H1 (cell line): ENCODE data around the gene RSU1. TPM values are rescaled to one million over a fixed set of nuclear protein-coding genes. Genes with fewer than 3 reads are reported as not detected.

Experiments used
- CTCF ChIA-PET: fragments of 300-600 bp; sonication (Branson Sonifier 250); formaldehyde crosslinking; loops from one replicate; lab custom pipeline; 2021; ENCODE audit not compliant: partially characterized antibody; lab: Charles Lee
- POLR2A ChIA-PET: fragments of 300-600 bp; sonication (Branson Sonifier 250); formaldehyde crosslinking; loops from one replicate; lab custom pipeline; 2021; ENCODE audit warnings: inconsistent platforms; ENCODE audit not compliant: partially characterized antibody; lab: Charles Lee
- DNase-seq, 2 experiments: peaks; one replicate each; pipeline versions ENCODE4 v3.0.0 to v3.0.0-alpha.2; 2010 to 2022; ENCODE audit warnings: low spot score in 2 of 2, low read depth in 1 of 2, mixed read lengths in 1 of 2
- FAIRE-seq: peaks from 2 replicates; lab custom pipeline; 2011; peaks lifted over from hg19 to GRCh38; lab: Jason Lieb, UNC
- H2AFZ ChIP-seq: 2 replicates; pipeline ENCODE4 v1.8.1; 2012; ENCODE audit warnings: low read length, inconsistent platforms
- H2AK5ac ChIP-seq: 2 replicates; pipeline ENCODE4 v1.6.1; 2013; ENCODE audit warnings: low read depth, low read length
- H2BK120ac ChIP-seq: replicated peaks from 2 replicates; pipeline ENCODE3; 2013; ENCODE audit warnings: low read depth, low read length, inconsistent platforms
- H2BK12ac ChIP-seq: 2 replicates; pipeline ENCODE4 v1.6.1; 2013; ENCODE audit warnings: low read depth, low read length
- H2BK15ac ChIP-seq: 2 replicates; pipeline ENCODE4 v1.6.1; 2013; ENCODE audit warnings: low read length
- H2BK20ac ChIP-seq: 2 replicates; pipeline ENCODE4 v1.6.1; 2013; ENCODE audit warnings: low read length
- H2BK5ac ChIP-seq: 2 replicates; pipeline ENCODE4 v1.6.1; 2013; ENCODE audit warnings: low read depth, low read length
- H3K14ac ChIP-seq: 2 replicates; pipeline ENCODE4 v1.6.1; 2013; ENCODE audit warnings: inconsistent platforms; ENCODE audit not compliant: insufficient read length
- H3K18ac ChIP-seq: 2 replicates; pipeline ENCODE4 v1.6.1; 2013; ENCODE audit warnings: low read length; ENCODE audit errors: extremely low read depth
- H3K23ac ChIP-seq: 2 replicates; pipeline ENCODE4 v1.6.1; 2013; ENCODE audit warnings: inconsistent platforms; ENCODE audit not compliant: insufficient read length
- H3K23me2 ChIP-seq: 2 replicates; pipeline ENCODE4 v1.6.1; 2013; ENCODE audit warnings: low read depth, low read length
- H3K27ac ChIP-seq: 2 replicates; pipeline ENCODE4 v1.6.1; 2011; ENCODE audit warnings: low read depth, low read length, inconsistent platforms
- H3K27me3 ChIP-seq, 4 experiments: replicated peaks in 1 of 4; 1 replicate in 1 of 4; 2 replicates in 3 of 4; pipeline versions ENCODE4 v1.6.1 to v1.8.1; 2011 to 2013; ENCODE audit warnings: low read length in 3 of 4, mild to moderate bottlenecking in 3 of 4, inconsistent platforms in 2 of 4, mixed read lengths in 2 of 4, moderate library complexity in 1 of 4; ENCODE audit not compliant: control insufficient read depth in 3 of 4, insufficient read depth in 3 of 4; ENCODE audit errors: extremely low read depth in 1 of 4
- H3K36me3 ChIP-seq, 4 experiments: 2 replicates each; pipeline versions ENCODE4 v1.6.1 to v1.8.1; 2011 to 2013; ENCODE audit warnings: mild to moderate bottlenecking in 4 of 4, low read length in 3 of 4, moderate library complexity in 2 of 4, control low read depth in 1 of 4, inconsistent platforms in 1 of 4; ENCODE audit not compliant: insufficient read depth in 4 of 4, control insufficient read depth in 2 of 4
- H3K4ac ChIP-seq: replicated peaks from 2 replicates; pipeline ENCODE3; 2013; ENCODE audit warnings: low read length, low read depth, mixed read lengths, inconsistent platforms; ENCODE audit not compliant: insufficient read length
- H3K4me1 ChIP-seq, 4 experiments: replicated peaks in 1 of 4; 1 replicate in 1 of 4; 2 replicates in 3 of 4; pipeline versions ENCODE4 v1.6.1 to v1.8.1; 2011 to 2013; ENCODE audit warnings: low read length in 3 of 4, inconsistent platforms in 2 of 4, mixed read lengths in 1 of 4; ENCODE audit not compliant: insufficient read depth in 4 of 4, control insufficient read depth in 3 of 4
- H3K4me2 ChIP-seq, 2 experiments: 2 replicates each; pipeline versions ENCODE4 v1.6.1 to v1.8.1; 2011 to 2013; ENCODE audit warnings: low read depth in 2 of 2, low read length in 2 of 2, control low read depth in 1 of 2, inconsistent platforms in 1 of 2, mild to moderate bottlenecking in 1 of 2; ENCODE audit not compliant: insufficient read depth in 1 of 2
- H3K4me3 ChIP-seq, 4 experiments: fragments of 200-600, 300-600 bp in 1 of 4; sonication (generic), shearing (Covaris generic), sonication (Bioruptor Twin) in 1 of 4; 2 replicates each; pipeline versions ENCODE4 v1.5.1 to v1.8.1; 2011 to 2016; ENCODE audit warnings: low read length in 4 of 4, low read depth in 3 of 4, control low read depth in 2 of 4, inconsistent platforms in 2 of 4, mild to moderate bottlenecking in 2 of 4, mixed read lengths in 1 of 4, moderate library complexity in 1 of 4; ENCODE audit not compliant: insufficient read depth in 2 of 4; ENCODE audit errors: extremely low read depth in 1 of 4
- H3K56ac ChIP-seq: replicated peaks from 2 replicates; pipeline ENCODE3; 2013; ENCODE audit warnings: low read depth, mild to moderate bottlenecking, mixed read lengths, low read length, inconsistent platforms; ENCODE audit not compliant: insufficient read length
- H3K79me1 ChIP-seq: 2 replicates; pipeline ENCODE4 v1.6.1; 2013; ENCODE audit warnings: low read depth, low read length, control low read depth
- H3K79me2 ChIP-seq, 2 experiments: 2 replicates each; pipeline versions ENCODE4 v1.6.1 to v1.8.1; 2012 to 2013; ENCODE audit warnings: low read length in 2 of 2, mild to moderate bottlenecking in 2 of 2, inconsistent platforms in 1 of 2; ENCODE audit not compliant: insufficient read depth in 2 of 2, control insufficient read depth in 1 of 2
- H3K9ac ChIP-seq, 4 experiments: replicated peaks in 1 of 4; 1 replicate in 1 of 4; 2 replicates in 3 of 4; pipeline versions ENCODE4 v1.6.1 to v1.8.1; 2011 to 2013; ENCODE audit warnings: low read depth in 3 of 4, low read length in 3 of 4, control low read depth in 2 of 4, mild to moderate bottlenecking in 2 of 4, moderate library complexity in 2 of 4, inconsistent platforms in 1 of 4; ENCODE audit errors: extremely low read depth in 1 of 4
- H3K9me3 ChIP-seq, 2 experiments: 2 replicates each; pipeline versions ENCODE4 v1.6.1 to v1.8.1; 2012 to 2013; ENCODE audit warnings: mild to moderate bottlenecking in 2 of 2, moderate library complexity in 2 of 2, control low read depth in 1 of 2, inconsistent platforms in 1 of 2, low read depth in 1 of 2, low read length in 1 of 2, mixed read lengths in 1 of 2; ENCODE audit not compliant: insufficient read depth in 2 of 2
- H4K20me1 ChIP-seq, 2 experiments: replicated peaks in 1 of 2; 2 replicates each; pipeline versions ENCODE3 to v1.8.1; 2011 to 2013; ENCODE audit warnings: inconsistent platforms in 2 of 2, low read length in 2 of 2, mild to moderate bottlenecking in 1 of 2; ENCODE audit not compliant: insufficient read depth in 2 of 2, control insufficient read depth in 1 of 2
- H4K5ac ChIP-seq: 2 replicates; pipeline ENCODE4 v1.6.1; 2013; ENCODE audit warnings: low read length, low read depth, mixed read lengths, inconsistent platforms; ENCODE audit not compliant: insufficient read length
- H4K8ac ChIP-seq: 2 replicates; pipeline ENCODE4 v1.8.0; 2013; ENCODE audit warnings: mild to moderate bottlenecking, moderate library complexity, low read length, inconsistent platforms; ENCODE audit not compliant: insufficient read depth; ENCODE audit errors: extremely low read depth
- H4K91ac ChIP-seq: replicated peaks from 2 replicates; pipeline ENCODE3; 2013; ENCODE audit warnings: low read length, mixed read lengths, inconsistent platforms; ENCODE audit not compliant: insufficient read length
- BRCA1 ChIP-seq: IDR thresholded peaks from 2 replicates; pipeline ENCODE4 v1.6.1; 2012; ENCODE audit warnings: low read depth, low read length, improper control_type of control experiment
- CEBPB ChIP-seq: IDR thresholded peaks from 2 replicates; pipeline ENCODE4 v1.6.1; 2012; ENCODE audit warnings: low read depth, low read length
- EZH2 ChIP-seq: fragments of 200-600 bp; sonication (generic); IDR thresholded peaks from 2 replicates; pipeline ENCODE4 v1.7.1; 2012; ENCODE audit warnings: low read depth, mild to moderate bottlenecking, moderate library complexity, low read length, inconsistent platforms; ENCODE audit not compliant: severe bottlenecking
- HDAC2 ChIP-seq, 2 experiments: fragments of 300-600 bp in 1 of 2; sonication (generic) in 1 of 2; IDR thresholded peaks; 2 replicates each; pipeline ENCODE4 v1.6.1; 2011 to 2012; ENCODE audit warnings: low read depth in 2 of 2, low read length in 2 of 2, mild to moderate bottlenecking in 2 of 2, moderate library complexity in 2 of 2, borderline replicate concordance in 1 of 2, inconsistent platforms in 1 of 2
- KDM4A ChIP-seq: IDR thresholded peaks from one replicate; pipeline ENCODE4 v1.7.1; 2012; ENCODE audit warnings: low read depth, mild to moderate bottlenecking, moderate library complexity, low read length, inconsistent platforms; ENCODE audit not compliant: severe bottlenecking
- KDM5A ChIP-seq: fragments of 200-600 bp; IDR thresholded peaks from 2 replicates; pipeline ENCODE4 v1.7.1; 2012; ENCODE audit warnings: mild to moderate bottlenecking, low read length, inconsistent platforms, mixed read lengths
- RXRA ChIP-seq: IDR thresholded peaks from 2 replicates; pipeline ENCODE4 v1.6.1; 2011; ENCODE audit warnings: low read depth, mild to moderate bottlenecking, low read length, moderate library complexity; ENCODE audit not compliant: insufficient read depth
- SIN3A ChIP-seq, 2 experiments: IDR thresholded peaks in 1 of 2; conservative IDR thresholded peaks in 1 of 2; 2 replicates each; pipeline ENCODE4 v1.6.1; 2011 to 2012; ENCODE audit warnings: low read length in 2 of 2, improper control_type of control experiment in 1 of 2, low read depth in 1 of 2, mild to moderate bottlenecking in 1 of 2
- SP1 ChIP-seq: IDR thresholded peaks from 2 replicates; pipeline ENCODE4 v1.6.1; 2011; ENCODE audit warnings: low read depth, low read length
- YY1 ChIP-seq: IDR thresholded peaks from 2 replicates; pipeline ENCODE4 v1.6.1; 2011; ENCODE audit warnings: low read depth, mild to moderate bottlenecking, low read length
- WGBS, 2 experiments: shearing (Covaris generic) in 1 of 2; methylation state at CpG; one replicate each; pipeline versions ENCODE4 v1.1.6 to v1.1.7; 2013 to 2015; ENCODE audit warnings: low lambda C conversion rate in 2 of 2, mixed read lengths in 2 of 2, inconsistent platforms in 1 of 2, low coverage in 1 of 2, missing lambda C conversion rate in 1 of 2; ENCODE audit not compliant: insufficient replicate concordance in 2 of 2, insufficient coverage in 1 of 2, insufficient read length in 1 of 2; ENCODE audit errors: extremely low coverage in 1 of 2, missing lambda C conversion rate in 1 of 2; 5-methylcytosine and 5-hydroxymethylcytosine counted together
- polyA plus RNA-seq, 7 experiments: library from polyadenylated mRNA; depleted of rRNA in 3 of 7; stranded (reverse) in 5 of 7; unstranded in 2 of 7; fragments of >200 nt in 5 of 7; fragments of 200-250 nt in 2 of 7; gene quantifications; 1 replicate in 5 of 7; 2 replicates in 1 of 7; 4 replicates in 1 of 7; pipeline versions ENCODE4 v1.2.1 to v1.2.3, GENCODE V29; 2011 to 2013; ENCODE audit warnings: missing spikeins in 2 of 7, mixed read lengths in 2 of 7
- total RNA-seq: library from RNA; stranded (reverse); fragmentation: NEBNext Ultra II Directional; extraction: Animal tissue kit (Norgen Biotek cat#: 25700); gene quantifications from 2 replicates; pipeline ENCODE4 v1.2.1, GENCODE V29; 2021
- TF ChIP-seq, protein P1 (sequence below): IDR thresholded peaks from 2 replicates; pipeline ENCODE4 v1.6.1; 2012; ENCODE audit warnings: inconsistent platforms
- TF ChIP-seq, protein P2 (sequence below): IDR thresholded peaks from 2 replicates; pipeline ENCODE4 v1.6.1; 2012; ENCODE audit warnings: inconsistent platforms
- TF ChIP-seq, protein P3 (sequence below): IDR thresholded peaks from 2 replicates; pipeline ENCODE4 v1.6.1; 2011; ENCODE audit warnings: low read depth, mild to moderate bottlenecking, low read length; ENCODE audit not compliant: insufficient read depth

The RSU1 gene
- total and polyA plus RNA-seq, 2 of the 8 experiments (the other 6 are each of a cell fraction or from before 2014, with no cell fraction given): 50.0 to 68.2 TPM

DNA sequence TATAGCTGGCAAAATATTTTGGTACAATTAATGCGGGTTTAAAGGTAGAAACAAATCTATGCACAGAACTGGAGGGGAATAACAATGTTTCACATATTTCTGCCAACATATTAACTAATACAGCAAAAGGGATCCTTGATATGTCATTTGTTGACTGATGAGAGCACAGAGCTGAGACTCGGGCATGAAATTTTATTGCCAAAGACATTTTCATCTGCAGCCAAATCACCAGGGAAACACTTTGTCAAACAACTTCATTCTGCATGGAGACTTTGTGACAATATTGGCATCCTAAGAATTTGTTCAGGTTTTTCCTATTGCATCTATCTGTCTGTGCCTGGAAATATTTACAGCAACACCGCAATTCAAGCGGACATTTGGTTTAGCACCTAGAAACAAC lies 177.8 kb downstream of the RSU1 start:
- no peaks in the 10 kb centered on the region for H3K36me3 ChIP-seq
- CTCF ChIA-PET: no interaction called here
- H3K4me2 ChIP-seq: no peak overlapping the region
- no peak overlapping the region for H2BK12ac ChIP-seq
- H3K4me1 ChIP-seq: peaks cover 2 to 7% (median 3%) of the 10 kb centered on the region in 4 experiments; a peak in 5 of 7 replicates
- H3K56ac ChIP-seq: no peak overlapping the region
- no peaks in the 10 kb centered on the region for H3K79me2 ChIP-seq
- DNase-seq (no peak), FAIRE-seq (no peak)
- no peak overlapping the region for H2BK20ac ChIP-seq
- H3K4ac ChIP-seq: no peak overlapping the region
- H3K4me3 ChIP-seq: no peak overlapping the region
- H3K14ac ChIP-seq: no peak overlapping the region
- no peak overlapping the region for H4K8ac ChIP-seq
- POLR2A ChIA-PET: no interaction called here
- no peak overlapping the region for H2BK120ac ChIP-seq
- H2AK5ac ChIP-seq: no peak overlapping the region
- H4K20me1 ChIP-seq: no peaks in the 10 kb centered on the region
- H3K27me3 ChIP-seq: no peaks in the 10 kb centered on the region
- H3K23me2 ChIP-seq: no peaks in the 10 kb centered on the region
- no peak overlapping the region for H4K5ac ChIP-seq
- no peaks in the 10 kb centered on the region for H3K79me1 ChIP-seq
- no peak overlapping the region for H3K9ac ChIP-seq
- no peak overlapping the region for H3K18ac ChIP-seq
- H3K23ac ChIP-seq: no peak overlapping the region
- no peak overlapping the region for H2BK15ac ChIP-seq
- 96% methylated on average over 4 of the region's 4 CpGs; no CpG with 5 or more reads in 1 of the 2 experiments for WGBS, 2 experiments
- H2BK5ac ChIP-seq: no peak overlapping the region
- H2AFZ ChIP-seq: no peak overlapping the region
- H3K9me3 ChIP-seq: no peaks in the 10 kb centered on the region
- H3K27ac ChIP-seq: no peak overlapping the region
- H4K91ac ChIP-seq: no peak overlapping the region
- TF ChIP-seq YY1 (no peak), SIN3A (conservative IDR thresholded peaks at IDR 0.05 in 1 of 2, IDR thresholded peaks at IDR 0.05 in 1 of 2; ENCODE audit: low read depth in 1 of 2, low read length in 2 of 2) (no peak), HDAC2 (IDR thresholded peaks at IDR 0.05; ENCODE audit: borderline replicate concordance in 1 of 2, low read depth in 2 of 2, low read length in 2 of 2) (no peak), KDM5A (no peak), SP1 (no peak), RXRA (no peak), KDM4A (no peak), CEBPB (no peak), EZH2 (no peak), BRCA1 (no peak)
- TF ChIP-seq, protein P1, sequence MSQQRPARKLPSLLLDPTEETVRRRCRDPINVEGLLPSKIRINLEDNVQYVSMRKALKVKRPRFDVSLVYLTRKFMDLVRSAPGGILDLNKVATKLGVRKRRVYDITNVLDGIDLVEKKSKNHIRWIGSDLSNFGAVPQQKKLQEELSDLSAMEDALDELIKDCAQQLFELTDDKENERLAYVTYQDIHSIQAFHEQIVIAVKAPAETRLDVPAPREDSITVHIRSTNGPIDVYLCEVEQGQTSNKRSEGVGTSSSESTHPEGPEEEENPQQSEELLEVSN: no peak
- TF ChIP-seq, protein P2, sequence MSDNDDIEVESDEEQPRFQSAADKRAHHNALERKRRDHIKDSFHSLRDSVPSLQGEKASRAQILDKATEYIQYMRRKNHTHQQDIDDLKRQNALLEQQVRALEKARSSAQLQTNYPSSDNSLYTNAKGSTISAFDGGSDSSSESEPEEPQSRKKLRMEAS: no peak
- TF ChIP-seq, protein P3, sequence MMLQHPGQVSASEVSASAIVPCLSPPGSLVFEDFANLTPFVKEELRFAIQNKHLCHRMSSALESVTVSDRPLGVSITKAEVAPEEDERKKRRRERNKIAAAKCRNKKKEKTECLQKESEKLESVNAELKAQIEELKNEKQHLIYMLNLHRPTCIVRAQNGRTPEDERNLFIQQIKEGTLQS: no peak
